ENCODE results near the gene KAZN.

KAZN gene

GRCh38 chr1:15125101-15125745 lies 526.7 kb downstream of the KAZN start:
- no peak overlapping the region for H2BK12ac ChIP-seq (ENCODE audit: low read length)
- no peak overlapping the region for H2AFZ ChIP-seq (ENCODE audit: insufficient read depth, low read length, poor library complexity)
- H3K27me3 ChIP-seq (ENCODE audit: insufficient read depth, low read length): peaks cover 1% of the 10 kb centered on the region
- no peak overlapping the region for H4K91ac ChIP-seq (ENCODE audit: low read depth, low read length)
- no peaks in the 10 kb centered on the region for H3K79me1 ChIP-seq (ENCODE audit: low read length)
- H3K4me3 ChIP-seq (ENCODE audit: low read depth, low read length): no peak overlapping the region
- no peak overlapping the region for H4K8ac ChIP-seq (ENCODE audit: low read depth, low read length)
- peaks cover 6% of the 10 kb centered on the region for H3K9me3 ChIP-seq (ENCODE audit: insufficient read depth, low read depth, low read length)
- H3K18ac ChIP-seq (ENCODE audit: low read length): no peak overlapping the region
- no peak overlapping the region for H3K9ac ChIP-seq (ENCODE audit: low read length)
- no peak overlapping the region for H4K12ac ChIP-seq (ENCODE audit: low read depth, low read length)
- H2AK5ac ChIP-seq (ENCODE audit: low read length): no peak overlapping the region
- H3K79me2 ChIP-seq (ENCODE audit: control insufficient read depth, insufficient read depth, low read length, poor library complexity): no peaks in the 10 kb centered on the region
- H3K36me3 ChIP-seq (ENCODE audit: control insufficient read depth in 1 of 2, insufficient read depth in 2 of 2, low read length in 2 of 2): no peaks in the 10 kb centered on the region
- peak; percentile 75 for DNase-seq
- no peak overlapping the region for H3K4me2 ChIP-seq (ENCODE audit: low read length)
- no peak overlapping the region for H3K23ac ChIP-seq (ENCODE audit: low read length)
- no peak overlapping the region for H3K14ac ChIP-seq (ENCODE audit: low read length)
- H3K27ac ChIP-seq (ENCODE audit: low read depth, low read length): no peak overlapping the region
- peaks cover 5 to 6% of the 10 kb centered on the region in 2 experiments for H3K4me1 ChIP-seq (ENCODE audit: control insufficient read depth in 1 of 2, insufficient read depth in 2 of 2, low read length in 2 of 2)
- H2BK120ac ChIP-seq (ENCODE audit: insufficient read depth, low read length, poor library complexity): no peak overlapping the region
- no CpG with 5 or more reads among the region's 7 CpGs for WGBS (ENCODE audit: extremely low coverage, insufficient coverage, insufficient read length)
- H3K4ac ChIP-seq (ENCODE audit: low read depth, low read length): no peak overlapping the region
- H2BK5ac ChIP-seq (ENCODE audit: low read depth, low read length, poor library complexity): no peak overlapping the region

- Histone ChIP-seq H3K79me1 (ENCODE audit: low read length) (no peaks in the 10 kb centered on the region), H4K91ac (ENCODE audit: low read depth, low read length) (no peak overlapping the region), H3K27me3 (ENCODE audit: insufficient read depth, low read length) (peaks cover 5% of the 10 kb centered on the region), H2AK5ac (ENCODE audit: low read length) (no peak overlapping the region), H4K8ac (ENCODE audit: low read depth, low read length) (no peak overlapping the region), H2BK120ac (ENCODE audit: insufficient read depth, low read length, poor library complexity) (no peak overlapping the region), H3K27ac (ENCODE audit: low read depth, low read length) (no peak overlapping the region), H2AFZ (ENCODE audit: insufficient read depth, low read length, poor library complexity) (no peak overlapping the region), H3K36me3 (ENCODE audit: control insufficient read depth in 1 of 2, insufficient read depth in 2 of 2, low read length in 2 of 2) (no peaks in the 10 kb centered on the region), H3K4me3 (ENCODE audit: low read depth, low read length) (no peak overlapping the region), H3K4me2 (ENCODE audit: low read length) (no peak overlapping the region), H3K4ac (ENCODE audit: low read depth, low read length) (no peak overlapping the region), H3K9ac (ENCODE audit: low read length) (no peak overlapping the region), H2BK12ac (ENCODE audit: low read length) (no peak overlapping the region), H3K18ac (ENCODE audit: low read length) (no peak overlapping the region), H3K9me3 (ENCODE audit: insufficient read depth, low read depth, low read length) (peaks cover 6% of the 10 kb centered on the region), H2BK5ac (ENCODE audit: low read depth, low read length, poor library complexity) (no peak overlapping the region), H3K79me2 (ENCODE audit: control insufficient read depth, insufficient read depth, low read length, poor library complexity) (no peaks in the 10 kb centered on the region), H3K4me1 (ENCODE audit: control insufficient read depth in 1 of 2, insufficient read depth in 2 of 2, low read length in 2 of 2) (peaks cover 5 to 6% of the 10 kb centered on the region in 2 experiments), H3K14ac (ENCODE audit: low read length) (no peak overlapping the region), H3K23ac (ENCODE audit: low read length) (no peak overlapping the region), H4K12ac (ENCODE audit: low read depth, low read length) (no peak overlapping the region)
- WGBS (ENCODE audit: extremely low coverage, insufficient coverage, insufficient read length): no CpG with 5 or more reads among the region's 6 CpGs
- no peak for DNase-seq
These were observed 529.6 kb downstream of the KAZN start for GRCh38 chr1:15128077-15128476.

GRCh38 chr1:15128520-15129313 lies 530.2 kb downstream of the KAZN start:
- Histone ChIP-seq H3K14ac (ENCODE audit: low read length) (no peak overlapping the region), H4K8ac (ENCODE audit: low read depth, low read length) (no peak overlapping the region), H3K23ac (ENCODE audit: low read length) (no peak overlapping the region), H2BK120ac (ENCODE audit: insufficient read depth, low read length, poor library complexity) (no peak overlapping the region), H3K4me2 (ENCODE audit: low read length) (no peak overlapping the region), H3K4me1 (ENCODE audit: control insufficient read depth in 1 of 2, insufficient read depth in 2 of 2, low read length in 2 of 2) (peaks cover 5 to 6% of the 10 kb centered on the region in 2 experiments), H3K18ac (ENCODE audit: low read length) (no peak overlapping the region), H2BK5ac (ENCODE audit: low read depth, low read length, poor library complexity) (no peak overlapping the region), H3K27ac (ENCODE audit: low read depth, low read length) (no peak overlapping the region), H3K9me3 (ENCODE audit: insufficient read depth, low read depth, low read length) (peaks cover 6% of the 10 kb centered on the region), H2BK12ac (ENCODE audit: low read length) (no peak overlapping the region), H3K36me3 (ENCODE audit: control insufficient read depth in 1 of 2, insufficient read depth in 2 of 2, low read length in 2 of 2) (no peaks in the 10 kb centered on the region), H2AK5ac (ENCODE audit: low read length) (peak overlapping the region; percentile 35), H3K4me3 (ENCODE audit: low read depth, low read length) (peak overlapping the region; percentile 6), H4K91ac (ENCODE audit: low read depth, low read length) (no peak overlapping the region), H3K4ac (ENCODE audit: low read depth, low read length) (no peak overlapping the region), H3K79me2 (ENCODE audit: control insufficient read depth, insufficient read depth, low read length, poor library complexity) (no peaks in the 10 kb centered on the region), H4K12ac (ENCODE audit: low read depth, low read length) (no peak overlapping the region), H2AFZ (ENCODE audit: insufficient read depth, low read length, poor library complexity) (no peak overlapping the region), H3K79me1 (ENCODE audit: low read length) (no peaks in the 10 kb centered on the region), H3K27me3 (ENCODE audit: insufficient read depth, low read length) (peaks cover 5% of the 10 kb centered on the region), H3K9ac (ENCODE audit: low read length) (no peak overlapping the region)
- peak; percentile 81 to 90 for DNase-seq
- WGBS (ENCODE audit: extremely low coverage, insufficient coverage, insufficient read length): no CpG with 5 or more reads among the region's 18 CpGs

GRCh38 chr1:15129944-15130343 lies 531.5 kb downstream of the KAZN start:
- H3K27ac ChIP-seq (ENCODE audit: low read depth, low read length): no peak overlapping the region
- no peak overlapping the region for H4K12ac ChIP-seq (ENCODE audit: low read depth, low read length)
- no peaks in the 10 kb centered on the region for H3K36me3 ChIP-seq (ENCODE audit: control insufficient read depth in 1 of 2, insufficient read depth in 2 of 2, low read length in 2 of 2)
- peaks cover 5% of the 10 kb centered on the region for H3K27me3 ChIP-seq (ENCODE audit: insufficient read depth, low read length)
- H3K4me2 ChIP-seq (ENCODE audit: low read length): no peak overlapping the region
- H2AFZ ChIP-seq (ENCODE audit: insufficient read depth, low read length, poor library complexity): no peak overlapping the region
- H3K79me2 ChIP-seq (ENCODE audit: control insufficient read depth, insufficient read depth, low read length, poor library complexity): no peaks in the 10 kb centered on the region
- WGBS (ENCODE audit: extremely low coverage, insufficient coverage, insufficient read length): no CpG with 5 or more reads among the region's 4 CpGs
- H2AK5ac ChIP-seq (ENCODE audit: low read length): no peak overlapping the region
- no peak overlapping the region for H3K9ac ChIP-seq (ENCODE audit: low read length)
- no peak overlapping the region for H2BK5ac ChIP-seq (ENCODE audit: low read depth, low read length, poor library complexity)
- H2BK12ac ChIP-seq (ENCODE audit: low read length): no peak overlapping the region
- peaks cover 3% of the 10 kb centered on the region for H3K9me3 ChIP-seq (ENCODE audit: insufficient read depth, low read depth, low read length)
- no peak for DNase-seq
- H3K79me1 ChIP-seq (ENCODE audit: low read length): no peaks in the 10 kb centered on the region
- H3K4ac ChIP-seq (ENCODE audit: low read depth, low read length): no peak overlapping the region
- H3K4me3 ChIP-seq (ENCODE audit: low read depth, low read length): no peak overlapping the region
- no peak overlapping the region for H3K18ac ChIP-seq (ENCODE audit: low read length)
- no peak overlapping the region for H4K8ac ChIP-seq (ENCODE audit: low read depth, low read length)
- no peak overlapping the region for H4K91ac ChIP-seq (ENCODE audit: low read depth, low read length)
- peaks cover 3 to 6% of the 10 kb centered on the region in 2 experiments for H3K4me1 ChIP-seq (ENCODE audit: control insufficient read depth in 1 of 2, insufficient read depth in 2 of 2, low read length in 2 of 2)
- H3K14ac ChIP-seq (ENCODE audit: low read length): no peak overlapping the region
- H3K23ac ChIP-seq (ENCODE audit: low read length): no peak overlapping the region
- H2BK120ac ChIP-seq (ENCODE audit: insufficient read depth, low read length, poor library complexity): no peak overlapping the region
